ENCODE results near the gene WLS.

DNA sequence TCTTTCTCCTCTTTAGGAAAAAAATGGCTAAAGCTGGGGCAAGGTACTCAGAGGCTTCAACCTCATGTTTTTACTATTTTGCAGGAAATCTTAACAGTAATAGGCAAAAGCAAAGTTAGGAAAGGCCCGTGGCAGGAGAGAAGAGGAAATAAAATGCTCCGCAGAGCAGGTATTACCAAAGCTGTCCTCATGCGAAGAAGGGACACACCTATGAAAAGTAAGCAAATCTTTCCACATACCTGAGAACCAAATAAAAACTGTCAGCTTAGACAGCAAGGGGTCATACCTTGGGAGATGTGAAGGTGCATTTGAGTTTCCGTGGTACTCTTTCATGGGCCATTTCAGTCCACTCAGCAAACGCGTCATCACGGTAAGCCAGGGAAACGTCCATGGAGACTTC is 73.5 kb downstream of the WLS start:
- no peak for TF ChIP-seq EP300 (conservative IDR thresholded peaks at IDR 0.05; ENCODE audit: poor library complexity, severe bottlenecking)
- TF ChIP-seq, protein P1, sequence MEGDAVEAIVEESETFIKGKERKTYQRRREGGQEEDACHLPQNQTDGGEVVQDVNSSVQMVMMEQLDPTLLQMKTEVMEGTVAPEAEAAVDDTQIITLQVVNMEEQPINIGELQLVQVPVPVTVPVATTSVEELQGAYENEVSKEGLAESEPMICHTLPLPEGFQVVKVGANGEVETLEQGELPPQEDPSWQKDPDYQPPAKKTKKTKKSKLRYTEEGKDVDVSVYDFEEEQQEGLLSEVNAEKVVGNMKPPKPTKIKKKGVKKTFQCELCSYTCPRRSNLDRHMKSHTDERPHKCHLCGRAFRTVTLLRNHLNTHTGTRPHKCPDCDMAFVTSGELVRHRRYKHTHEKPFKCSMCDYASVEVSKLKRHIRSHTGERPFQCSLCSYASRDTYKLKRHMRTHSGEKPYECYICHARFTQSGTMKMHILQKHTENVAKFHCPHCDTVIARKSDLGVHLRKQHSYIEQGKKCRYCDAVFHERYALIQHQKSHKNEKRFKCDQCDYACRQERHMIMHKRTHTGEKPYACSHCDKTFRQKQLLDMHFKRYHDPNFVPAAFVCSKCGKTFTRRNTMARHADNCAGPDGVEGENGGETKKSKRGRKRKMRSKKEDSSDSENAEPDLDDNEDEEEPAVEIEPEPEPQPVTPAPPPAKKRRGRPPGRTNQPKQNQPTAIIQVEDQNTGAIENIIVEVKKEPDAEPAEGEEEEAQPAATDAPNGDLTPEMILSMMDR (IDR thresholded peaks at IDR 0.05; ENCODE audit: poor library complexity, severe bottlenecking) = no peak
- no peak for TF ChIP-seq EZH2 (IDR thresholded peaks at IDR 0.05; ENCODE audit: borderline replicate concordance, insufficient read depth, low read length, poor library complexity, severe bottlenecking)
- no peak for TF ChIP-seq RAD21 (conservative IDR thresholded peaks at IDR 0.05)
- TF ChIP-seq TAF1 (IDR thresholded peaks at IDR 0.05; ENCODE audit: low read depth) = no peak

Data from neural cell (in vitro differentiated cells).